Fibroblast of skin of right quadriceps (primary cell): ENCODE measurements around the gene PIK3R2.
A peak's percentile ranks its signal among the peaks of the same experiment; 100 is the strongest.

Source experiments
- DNase-seq: peaks from one replicate; pipeline ENCODE4 v3.0.0-alpha.2; 2013

Gene PIK3R2

GRCh38 chr19:18174983-18175382 is 22.0 kb downstream of the PIK3R2 start:
- DNase-seq = no peak

- DNase-seq = no peak
Measured at GRCh38 chr19:18176367-18177310, 23.7 kb downstream of the PIK3R2 start.

- no peak for DNase-seq
Measured at GRCh38 chr19:18179957-18180356, 27.0 kb downstream of the PIK3R2 start.

GRCh38 chr19:18183529-18183928 is 30.6 kb downstream of the PIK3R2 start:
- DNase-seq = no peak

GRCh38 chr19:18185538-18185937 is 32.6 kb downstream of the PIK3R2 start:
- DNase-seq = no peak

GRCh38 chr19:18190278-18190677 is 37.3 kb downstream of the PIK3R2 start:
- no peak for DNase-seq

- no peak for DNase-seq
Measured at GRCh38 chr19:18191640-18192062, 38.7 kb downstream of the PIK3R2 start.

GRCh38 chr19:18192673-18193387 is 39.9 kb downstream of the PIK3R2 start, which contains the start of gene MPV17L2:
TSS of gene MPV17L2 (plus strand) at chr19:18193218. CDS start at chr19:18193282, 64 bp downstream.
- peak; percentile 100 for DNase-seq

GRCh38 chr19:18193388-18194180 is 40.6 kb downstream of the PIK3R2 start:
- DNase-seq = no peak

GRCh38 chr19:18194181-18194530 is 41.2 kb downstream of the PIK3R2 start:
- no peak for DNase-seq

GRCh38 chr19:18194554-18195238 is 41.7 kb downstream of the PIK3R2 start:
- no peak for DNase-seq

- DNase-seq = no peak
Measured at GRCh38 chr19:18196511-18196845, 43.5 kb downstream of the PIK3R2 start.

GRCh38 chr19:18197306-18197705 is 44.3 kb downstream of the PIK3R2 start:
- no peak for DNase-seq

- DNase-seq = no peak
Measured at GRCh38 chr19:18197941-18198340, 45.0 kb downstream of the PIK3R2 start.

- DNase-seq = no peak
Measured at GRCh38 chr19:18198374-18198773, 45.4 kb downstream of the PIK3R2 start.

GRCh38 chr19:18202397-18202777 is 49.4 kb downstream of the PIK3R2 start:
- DNase-seq = no peak

GRCh38 chr19:18202778-18203407 is 49.9 kb downstream of the PIK3R2 start:
- DNase-seq = no peak

GRCh38 chr19:18203408-18203862 is 50.5 kb downstream of the PIK3R2 start:
- no peak for DNase-seq

GRCh38 chr19:18203863-18204393 is 51.0 kb downstream of the PIK3R2 start, which contains the start of gene RAB3A:
TSS of gene RAB3A (minus strand) at chr19:18204042. CDS start at chr19:18202740, 1,302 bp downstream.
- peak; percentile 100 for DNase-seq

GRCh38 chr19:18204394-18205199 is 51.6 kb downstream of the PIK3R2 start:
- peak; percentile 52 for DNase-seq
